Activated CD8-positive, alpha-beta T cell treated with anti-CD3 and anti-CD28 coated beads for 36 hours (primary cell): Measurements from ENCODE around the gene SNX27. TPM values are rescaled to one million over a fixed set of nuclear protein-coding genes. Genes with fewer than 3 reads are reported as not detected.

Source experiments
- ATAC-seq: fragments of 200-7000 bp; cut with Tn5 transposase; one replicate; pipeline ENCODE4 v1.10.0; 2021; ENCODE audit warnings: mild to moderate bottlenecking, moderate library complexity
- CTCF ChIA-PET: fragments of 350-600 bp; sonication (Branson Sonifier 250); formaldehyde crosslinking; loops from one replicate; lab custom pipeline; 2021; ENCODE audit warnings: antibody characterized with exemption; lab: Charles Lee
- POLR2A ChIA-PET: fragments of 350-600 bp; sonication (Branson Sonifier 250); formaldehyde crosslinking; loops from one replicate; lab custom pipeline; 2021; ENCODE audit warnings: antibody characterized with exemption; lab: Charles Lee
- DNase-seq: peaks from one replicate; pipeline ENCODE4 v3.0.0-alpha.2; 2020
- H3K27ac Mint-ChIP-seq: one replicate; pipeline ENCODE4 v1.8.0; 2021; ENCODE audit warnings: mild to moderate bottlenecking, mixed read lengths
- H3K27me3 Mint-ChIP-seq: one replicate; pipeline ENCODE4 v1.8.0; 2021; ENCODE audit warnings: mixed read lengths
- H3K36me3 Mint-ChIP-seq: one replicate; pipeline ENCODE4 v1.8.0; 2021; ENCODE audit warnings: low read depth, mixed read lengths
- H3K4me1 Mint-ChIP-seq: one replicate; pipeline ENCODE4 v1.8.0; 2021; ENCODE audit warnings: low read depth, mixed read lengths
- H3K4me3 Mint-ChIP-seq: one replicate; pipeline ENCODE4 v1.8.0; 2021; ENCODE audit warnings: mild to moderate bottlenecking, moderate library complexity, mixed read lengths
- H3K9me3 Mint-ChIP-seq: one replicate; pipeline ENCODE4 v1.8.0; 2021; ENCODE audit warnings: mixed read lengths
- CTCF ChIP-seq: fragments of 200-600 bp; IDR thresholded peaks from one replicate; pipeline ENCODE4 v1.8.0; 2022; ENCODE audit warnings: antibody characterized with exemption, mild to moderate bottlenecking
- intact Hi-C: fragments of 100-400 bp; cut with micrococcal nuclease; formaldehyde crosslinking; loops from one replicate; pipeline ENCODE4 v1.10.0; 2022
- total RNA-seq, 2 experiments: library from RNA; stranded (reverse); gene quantifications; one replicate each; pipeline ENCODE4 v1.2.3, GENCODE V29; 2021

SNX27 gene
- total RNA-seq, 2 experiments from 2014 or later = 27.2 to 29.5 TPM

- DNase-seq (no peak), ATAC-seq (no peak)
- POLR2A ChIA-PET = interaction anchor here (0.8 kb wide), 1 partner anchor 23 kb away, joined by 3 read pairs; the partner anchor contains the start of gene MRPL9
- H3K4me3 Mint-ChIP-seq = no peak overlapping the region
- peaks cover 3% of the 10 kb centered on the region for H3K36me3 Mint-ChIP-seq
- H3K9me3 Mint-ChIP-seq = peaks cover 10% of the 10 kb centered on the region
- CTCF ChIA-PET = interaction anchor here (1.6 kb wide), 1 partner anchor 146 kb away, joined by 6 read pairs; no protein-coding TSS in a partner anchor
- no peak overlapping the region for H3K27ac Mint-ChIP-seq
- peaks cover 4% of the 10 kb centered on the region for H3K4me1 Mint-ChIP-seq
- TF ChIP-seq CTCF = no peak
- intact Hi-C loops = loop anchor here (5.0 to 10.0 kb wide), 2 partner anchors 147 to 295 kb away; no protein-coding TSS in a partner anchor
- peaks cover 2% of the 10 kb centered on the region for H3K27me3 Mint-ChIP-seq
These were observed 127.9 kb downstream of the SNX27 start for GRCh38 chr1:151739590-151740355.

- peaks cover 4% of the 10 kb centered on the region for H3K4me1 Mint-ChIP-seq
- no peak for DNase-seq
- H3K4me3 Mint-ChIP-seq = no peak overlapping the region
- ATAC-seq = no peak
- intact Hi-C loops = no loop called here
- CTCF ChIA-PET = no interaction called here
- peaks cover 3% of the 10 kb centered on the region for H3K36me3 Mint-ChIP-seq
- peaks cover 10% of the 10 kb centered on the region for H3K9me3 Mint-ChIP-seq
- no peak for TF ChIP-seq CTCF
- no peak overlapping the region for H3K27ac Mint-ChIP-seq
- H3K27me3 Mint-ChIP-seq = peaks cover 5% of the 10 kb centered on the region
- POLR2A ChIA-PET = no interaction called here
These were observed 129.7 kb downstream of the SNX27 start for GRCh38 chr1:151741516-151741915.

Other genes starting within 250 kb of the SNX27 start
- gene SELENBP1, start 239.3 kb upstream of the SNX27 start, total RNA-seq = not detected
- gene PSMB4, start 212.5 kb upstream of the SNX27 start, total RNA-seq = 100 to 1,000 TPM; 350 to 353 TPM
- gene POGZ, start 152.6 kb upstream of the SNX27 start, total RNA-seq = 10 to 100 TPM; 69.0 to 70.6 TPM
- 1 to 10 TPM; 1.7 to 1.9 TPM for gene CGN, start 100.7 kb upstream of the SNX27 start, total RNA-seq
- 1 to 10 TPM; 1.0 to 1.5 TPM for gene TUFT1, start 71.7 kb upstream of the SNX27 start, total RNA-seq
- gene CELF3, start 104.8 kb downstream of the SNX27 start, total RNA-seq = not detected
- gene RIIAD1, start 109.5 kb downstream of the SNX27 start, total RNA-seq = not detected
- gene MRPL9, start 151.4 kb downstream of the SNX27 start, total RNA-seq = 100 to 1,000 TPM; 121 to 141 TPM
- gene TDRKH, start 178.4 kb downstream of the SNX27 start, total RNA-seq = 10 to 100 TPM in 1 of 2 experiments, 1 to 10 TPM in 1; 9.7 to 10.5 TPM
- gene LINGO4, start 193.4 kb downstream of the SNX27 start, total RNA-seq = not detected
- 1 to 10 TPM; 1.3 to 1.5 TPM for gene RORC, start 219.8 kb downstream of the SNX27 start, total RNA-seq
- gene C2CD4D, start 227.8 kb downstream of the SNX27 start, total RNA-seq = 1 to 10 TPM; 1.3 to 1.6 TPM
- gene THEM5, start 241.7 kb downstream of the SNX27 start, total RNA-seq = not detected